HCT116 (cell line): ENCODE results near the gene ADAMTSL2. TPM values are rescaled to one million over a fixed set of nuclear protein-coding genes. Genes with fewer than 3 reads are reported as not detected.

Experiments used
- ATAC-seq: fragments of 200-7000 bp; cut with Tn5 transposase; 2 replicates; pipeline ENCODE4 v1.9.1; 2020; ENCODE audit warnings: mild to moderate bottlenecking, moderate library complexity
- BruUV-seq: library from RNA; stranded (reverse); fragments of 400-500 nt; replicated peaks from 2 replicates; lab custom pipeline; 2021; lab: Mats Ljungman, UMichigan
- CTCF ChIA-PET: fragments of 300-600 bp; sonication (Branson Sonifier 250); formaldehyde crosslinking; loops from one replicate; lab custom pipeline; 2021; ENCODE audit warnings: antibody characterized with exemption; lab: Charles Lee
- POLR2A ChIA-PET: fragments of 300-600, 350-600 bp; sonication (Branson Sonifier 250); formaldehyde crosslinking; loops from one replicate; lab custom pipeline; 2021; ENCODE audit warnings: antibody characterized with exemption; lab: Charles Lee
- RAD21 ChIA-PET, 2 experiments: fragments of 300-600 bp; sonication (Branson Sonifier 250); formaldehyde crosslinking; loops; one replicate each; lab custom pipeline; 2023; ENCODE audit warnings: low total read pairs in 2 of 2; ENCODE audit not compliant: uncharacterized antibody in 2 of 2, unreplicated experiment in 2 of 2, low non-redundant PET in 1 of 2; lab: Charles Lee
- DNase-seq: peaks from one replicate; pipeline ENCODE4 v3.0.0-alpha.2; 2010; ENCODE audit warnings: low read depth, low spot score
- H2AFZ ChIP-seq: fragments of 200-600 bp; shearing (Covaris generic), sonication (generic); 2 replicates; pipeline ENCODE4 v1.6.1; 2017; ENCODE audit warnings: low read depth, mixed run types, mixed read lengths, antibody characterized with exemption, low read length; ENCODE audit not compliant: poor library complexity, severe bottlenecking
- H3K27ac ChIP-seq: 2 replicates; pipeline ENCODE4 v1.5.1; 2012; ENCODE audit warnings: low read depth, low read length
- H3K27me3 ChIP-seq: fragments of 200-600 bp; sonication (generic); 2 replicates; pipeline ENCODE4 v1.6.1; 2016; ENCODE audit warnings: mixed run types, low read length, mixed read lengths; ENCODE audit not compliant: insufficient read depth
- H3K36me3 ChIP-seq, 2 experiments: fragments of 200-500 bp in 1 of 2; fragments of 200-600 bp in 1 of 2; sonication (Bioruptor generic) in 1 of 2; sonication (generic) in 1 of 2; 2 replicates each; pipeline versions ENCODE4 v1.5.1 to v1.6.1; 2014 to 2016; ENCODE audit warnings: low read length in 2 of 2, inconsistent platforms in 1 of 2, mixed read lengths in 1 of 2, mixed run types in 1 of 2; ENCODE audit not compliant: insufficient read depth in 2 of 2, control insufficient read depth in 1 of 2
- H3K4me1 ChIP-seq, 2 experiments: fragments of 200-600 bp in 1 of 2; sonication (generic) in 1 of 2; 2 replicates each; pipeline versions ENCODE4 v1.5.1 to v1.6.1; 2012 to 2017; ENCODE audit warnings: low read length in 2 of 2, inconsistent platforms in 1 of 2, mild to moderate bottlenecking in 1 of 2, mixed read lengths in 1 of 2, mixed run types in 1 of 2, moderate library complexity in 1 of 2; ENCODE audit not compliant: insufficient read depth in 2 of 2, control insufficient read depth in 1 of 2
- H3K4me2 ChIP-seq: fragments of 200-600 bp; sonication (generic); 2 replicates; pipeline ENCODE4 v1.6.1; 2017; ENCODE audit warnings: mixed run types, low read length, mixed read lengths
- H3K4me3 ChIP-seq, 2 experiments: fragments of 200-600 bp in 1 of 2; sonication (generic) in 1 of 2; replicated peaks in 1 of 2; 2 replicates each; pipeline ENCODE4 v1.5.1; 2011 to 2016; ENCODE audit warnings: low read length in 2 of 2, control low read depth in 1 of 2, low read depth in 1 of 2, mild to moderate bottlenecking in 1 of 2, mixed read lengths in 1 of 2, mixed run types in 1 of 2
- H3K79me2 ChIP-seq: fragments of 200-600 bp; sonication (generic); 2 replicates; pipeline ENCODE4 v1.6.1; 2017; ENCODE audit warnings: mild to moderate bottlenecking, mixed run types, low read length, moderate library complexity, mixed read lengths; ENCODE audit not compliant: insufficient read depth
- H3K9ac ChIP-seq: fragments of 200-600 bp; sonication (generic); 2 replicates; pipeline ENCODE4 v1.6.1; 2016; ENCODE audit warnings: low read length, mixed read lengths
- H3K9me2 ChIP-seq: fragments of 200-600 bp; sonication (generic), shearing (Covaris generic); 2 replicates; pipeline ENCODE4 v1.6.1; 2017; ENCODE audit warnings: mixed run types, mild to moderate bottlenecking, moderate library complexity; ENCODE audit not compliant: insufficient read depth
- H3K9me3 ChIP-seq, 2 experiments: fragments of 200-500 bp in 1 of 2; fragments of 200-600 bp in 1 of 2; sonication (Bioruptor generic) in 1 of 2; sonication (generic) in 1 of 2; 2 replicates each; pipeline ENCODE4 v1.6.1; 2014 to 2017; ENCODE audit warnings: low read length in 2 of 2, mixed read lengths in 2 of 2, inconsistent platforms in 1 of 2, low read depth in 1 of 2, mild to moderate bottlenecking in 1 of 2, mixed run types in 1 of 2, moderate library complexity in 1 of 2; ENCODE audit not compliant: control insufficient read depth in 1 of 2, insufficient read depth in 1 of 2
- H4K20me1 ChIP-seq: fragments of 200-600 bp; sonication (generic), shearing (Covaris generic); 2 replicates; pipeline ENCODE4 v1.6.1; 2017; ENCODE audit warnings: mixed run types, mild to moderate bottlenecking, moderate library complexity; ENCODE audit not compliant: insufficient read depth
- ATF3 ChIP-seq: IDR thresholded peaks from 2 replicates; pipeline ENCODE4 v1.6.1; 2012
- CBX3 ChIP-seq: IDR thresholded peaks from 2 replicates; pipeline ENCODE4 v1.6.1; 2012; ENCODE audit warnings: low read depth
- CEBPB ChIP-seq: IDR thresholded peaks from 2 replicates; pipeline ENCODE4 v1.6.1; 2012; ENCODE audit warnings: low read depth
- EGR1 ChIP-seq: IDR thresholded peaks from 2 replicates; pipeline ENCODE4 v1.6.1; 2012; ENCODE audit warnings: low read depth
- ELF1 ChIP-seq: IDR thresholded peaks from 2 replicates; pipeline ENCODE4 v1.6.1; 2012; ENCODE audit warnings: low read depth, borderline replicate concordance
- EZH2 ChIP-seq: fragments of 200-600 bp; sonication (generic); IDR thresholded peaks from 2 replicates; pipeline ENCODE4 v1.6.1; 2017; ENCODE audit warnings: antibody characterized with exemption, mixed run types
- JUND ChIP-seq: IDR thresholded peaks from 2 replicates; pipeline ENCODE4 v1.6.1; 2012
- POLR2A ChIP-seq: IDR thresholded peaks from 2 replicates; pipeline ENCODE4 v1.7.0; 2011; ENCODE audit warnings: borderline replicate concordance; ENCODE audit not compliant: insufficient read depth, insufficient read length; ENCODE audit errors: extremely low read depth
- POLR2AphosphoS5 ChIP-seq: IDR thresholded peaks from 2 replicates; pipeline ENCODE4 v1.6.1; 2011; ENCODE audit warnings: mild to moderate bottlenecking, low read depth, low read length, moderate library complexity
- RAD21 ChIP-seq: IDR thresholded peaks from 2 replicates; pipeline ENCODE4 v1.6.1; 2012; ENCODE audit warnings: low read depth, mild to moderate bottlenecking
- SRF ChIP-seq: IDR thresholded peaks from 2 replicates; pipeline ENCODE4 v1.6.1; 2012; ENCODE audit warnings: low read depth
- TCF7L2 ChIP-seq: IDR thresholded peaks from 2 replicates; pipeline ENCODE4 v1.7.0; 2011; ENCODE audit warnings: borderline replicate concordance, inconsistent platforms; ENCODE audit not compliant: insufficient read depth, insufficient read length; ENCODE audit errors: extremely low read depth
- YY1 ChIP-seq: IDR thresholded peaks from 2 replicates; pipeline ENCODE4 v1.6.1; 2011; ENCODE audit warnings: low read length, low read depth, moderate library complexity, mild to moderate bottlenecking; ENCODE audit not compliant: insufficient replicate concordance; ENCODE audit errors: extremely low read depth
- ZFX ChIP-seq: fragments of 450-650 bp; IDR thresholded peaks from 2 replicates; pipeline ENCODE4 v1.6.1; 2017
- intact Hi-C: fragments of 100-400 bp; cut with micrococcal nuclease; formaldehyde crosslinking; loops from 2 replicates; pipeline ENCODE4 v1.10.0; 2022
- total RNA-seq: library from RNA; stranded (reverse); gene quantifications from one replicate; pipeline ENCODE4 v1.2.1, GENCODE V29; 2021; ENCODE audit not compliant: unreplicated experiment
- TF ChIP-seq, protein P1 (sequence below): IDR thresholded peaks from 2 replicates; pipeline ENCODE4 v1.6.1; 2011; ENCODE audit warnings: mild to moderate bottlenecking, low read length, moderate library complexity; ENCODE audit not compliant: insufficient replicate concordance; ENCODE audit errors: extremely low read depth

Gene ADAMTSL2
- total RNA-seq, 1 experiment from 2014 or later: not detected

- Histone ChIP-seq H3K9me3 (no peaks in the 10 kb centered on the region), H3K36me3 (no peaks in the 10 kb centered on the region), H2AFZ (no peak overlapping the region), H3K27ac (no peak overlapping the region), H3K4me2 (no peak overlapping the region), H3K9me2 (no peaks in the 10 kb centered on the region), H3K27me3 (no peaks in the 10 kb centered on the region), H3K9ac (no peak overlapping the region), H3K4me1 (no peaks in the 10 kb centered on the region; a peak in 1 of 4 replicates), H3K4me3 (no peak overlapping the region), H4K20me1 (no peaks in the 10 kb centered on the region), H3K79me2 (no peaks in the 10 kb centered on the region)
- no peak for TF ChIP-seq JUND
- TF ChIP-seq CBX3: no peak
- no peak for TF ChIP-seq CEBPB
- no peak for TF ChIP-seq ZFX
- TF ChIP-seq TCF7L2: no peak
- TF ChIP-seq POLR2A: no peak
- TF ChIP-seq, protein P1, sequence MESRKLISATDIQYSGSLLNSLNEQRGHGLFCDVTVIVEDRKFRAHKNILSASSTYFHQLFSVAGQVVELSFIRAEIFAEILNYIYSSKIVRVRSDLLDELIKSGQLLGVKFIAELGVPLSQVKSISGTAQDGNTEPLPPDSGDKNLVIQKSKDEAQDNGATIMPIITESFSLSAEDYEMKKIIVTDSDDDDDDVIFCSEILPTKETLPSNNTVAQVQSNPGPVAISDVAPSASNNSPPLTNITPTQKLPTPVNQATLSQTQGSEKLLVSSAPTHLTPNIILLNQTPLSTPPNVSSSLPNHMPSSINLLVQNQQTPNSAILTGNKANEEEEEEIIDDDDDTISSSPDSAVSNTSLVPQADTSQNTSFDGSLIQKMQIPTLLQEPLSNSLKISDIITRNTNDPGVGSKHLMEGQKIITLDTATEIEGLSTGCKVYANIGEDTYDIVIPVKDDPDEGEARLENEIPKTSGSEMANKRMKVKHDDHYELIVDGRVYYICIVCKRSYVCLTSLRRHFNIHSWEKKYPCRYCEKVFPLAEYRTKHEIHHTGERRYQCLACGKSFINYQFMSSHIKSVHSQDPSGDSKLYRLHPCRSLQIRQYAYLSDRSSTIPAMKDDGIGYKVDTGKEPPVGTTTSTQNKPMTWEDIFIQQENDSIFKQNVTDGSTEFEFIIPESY: no peak
- TF ChIP-seq ELF1: no peak
- TF ChIP-seq POLR2AphosphoS5: no peak
- no peak for TF ChIP-seq EGR1
- TF ChIP-seq ATF3: no peak
- TF ChIP-seq YY1: no peak
- TF ChIP-seq SRF: no peak
- TF ChIP-seq RAD21: no peak
- no peak for TF ChIP-seq EZH2
- POLR2A ChIA-PET: no interaction called here
- DNase-seq (no peak), ATAC-seq (no peak)
- RAD21 ChIA-PET: no interaction called here
- CTCF ChIA-PET: no interaction called here
- no TSS peak for BruUV-seq
- intact Hi-C loops: no loop called here
Measured at GRCh38 chr9:133538176-133538575, 3.7 kb downstream of the ADAMTSL2 start.
